NCI-H2196 (cell line): ENCODE data around the gene DAP3.
"Not testable (repeated sequence)": the region's sequence is repeated elsewhere in the genome, so short reads cannot be mapped to it uniquely, and the experiment has no call there.

Experiments
- DNase-seq: peaks from one replicate; lab custom pipeline; 2025; ENCODE audit not compliant: unreplicated experiment; lab: John Stamatoyannopoulos, UW

DAP3 gene

GRCh38 chr1:155681776-155682175 is 7.1 kb upstream of the DAP3 start:
- DNase-seq: no peak

- not testable (repeated sequence) for DNase-seq
Measured at GRCh38 chr1:155687705-155688323, 1.1 kb upstream of the DAP3 start.

GRCh38 chr1:155688324-155689080 is 389 bp upstream of the DAP3 start, which contains the start of gene YY1AP1:
Gene YY1AP1, minus strand, starts transcription at chr1:155688774. Its CDS starts 8,338 bp downstream, at chr1:155680436.
- DNase-seq: peak; percentile 89

- DNase-seq: no peak
Measured at GRCh38 chr1:155691992-155692528, 3.2 kb downstream of the DAP3 start.

- no peak for DNase-seq
Measured at GRCh38 chr1:155694167-155694566, 5.3 kb downstream of the DAP3 start.

GRCh38 chr1:155695072-155695471 is 6.2 kb downstream of the DAP3 start:
- no peak for DNase-seq

GRCh38 chr1:155695608-155696007 is 6.7 kb downstream of the DAP3 start:
- DNase-seq: no peak

GRCh38 chr1:155696524-155696923 is 7.6 kb downstream of the DAP3 start:
- DNase-seq: no peak

- no peak for DNase-seq
Measured at GRCh38 chr1:155697046-155697445, 8.2 kb downstream of the DAP3 start.

- not testable (repeated sequence) for DNase-seq
Measured at GRCh38 chr1:155697616-155698015, 8.7 kb downstream of the DAP3 start.

- DNase-seq: no peak
Measured at GRCh38 chr1:155698382-155699038, 9.6 kb downstream of the DAP3 start.

GRCh38 chr1:155699062-155699461 is 10.2 kb downstream of the DAP3 start:
- DNase-seq: not testable (repeated sequence)

GRCh38 chr1:155701675-155702074 is 12.8 kb downstream of the DAP3 start:
- DNase-seq: not testable (repeated sequence)

- no peak for DNase-seq
Measured at GRCh38 chr1:155703216-155703615, 14.3 kb downstream of the DAP3 start.

- not testable (repeated sequence) for DNase-seq
Measured at GRCh38 chr1:155704414-155704813, 15.5 kb downstream of the DAP3 start.

GRCh38 chr1:155706139-155706538 is 17.2 kb downstream of the DAP3 start:
- DNase-seq: no peak

- DNase-seq: no peak
Measured at GRCh38 chr1:155709391-155709790, 20.5 kb downstream of the DAP3 start.

- not testable (repeated sequence) for DNase-seq
Measured at GRCh38 chr1:155711457-155711856, 22.6 kb downstream of the DAP3 start.

- DNase-seq: not testable (repeated sequence)
Measured at GRCh38 chr1:155712636-155713035, 23.7 kb downstream of the DAP3 start.

- no peak for DNase-seq
Measured at GRCh38 chr1:155713075-155713474, 24.2 kb downstream of the DAP3 start.

- DNase-seq: not testable (repeated sequence)
Measured at GRCh38 chr1:155715056-155715455, 26.2 kb downstream of the DAP3 start.

GRCh38 chr1:155715777-155716176 is 26.9 kb downstream of the DAP3 start:
- DNase-seq: no peak
